Measurements from ENCODE around the gene CENPI. TPM values are rescaled to one million over a fixed set of nuclear protein-coding genes. Genes with fewer than 3 reads are reported as not detected.

Gene CENPI
- total RNA-seq, 1 experiment from 2014 or later = 15.3 TPM

DNA sequence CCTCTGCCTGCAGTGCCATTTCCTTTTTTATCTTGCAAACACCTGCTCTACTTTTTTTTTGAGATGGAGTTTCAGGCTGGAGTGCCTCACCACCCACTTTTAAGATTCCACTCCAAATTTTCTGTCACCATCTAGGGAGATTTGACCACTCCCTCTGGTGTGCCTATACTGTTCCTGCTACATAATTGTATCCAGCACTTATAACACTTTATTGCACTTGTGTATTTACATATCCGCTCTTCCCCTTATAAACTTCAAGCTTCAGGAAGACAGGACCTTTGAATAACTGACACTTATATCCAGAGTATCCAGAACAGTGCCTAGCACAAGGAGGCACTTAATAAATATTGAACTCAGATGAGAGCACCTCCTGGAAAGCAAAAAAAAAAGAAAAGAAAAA, 6.2 kb upstream of the CENPI start:
- DNase-seq (ENCODE audit: low read depth, low spot score) (no peak), ATAC-seq (no peak)
- Histone ChIP-seq H3K4me3 (replicated peaks in 1 of 2; ENCODE audit: low read depth in 1 of 2, low read length in 2 of 2) (no peak overlapping the region), H3K4me1 (ENCODE audit: control insufficient read depth in 1 of 2, insufficient read depth in 2 of 2, low read length in 2 of 2) (no peaks in the 10 kb centered on the region), H3K36me3 (ENCODE audit: control insufficient read depth in 1 of 2, insufficient read depth in 2 of 2, low read length in 2 of 2) (no peaks in the 10 kb centered on the region), H2AFZ (ENCODE audit: low read depth, low read length, poor library complexity, severe bottlenecking) (peak overlapping the region; percentile 9), H3K27ac (ENCODE audit: low read depth, low read length) (no peak overlapping the region), H3K4me2 (ENCODE audit: low read length) (no peak overlapping the region), H3K9me2 (ENCODE audit: insufficient read depth) (no peaks in the 10 kb centered on the region), H3K79me2 (ENCODE audit: insufficient read depth, low read length) (no peaks in the 10 kb centered on the region), H3K27me3 (ENCODE audit: insufficient read depth, low read length) (no peaks in the 10 kb centered on the region), H3K9ac (ENCODE audit: low read length) (no peak overlapping the region), H3K9me3 (ENCODE audit: control insufficient read depth in 1 of 2, insufficient read depth in 1 of 2, low read depth in 1 of 2, low read length in 2 of 2) (no peaks in the 10 kb centered on the region), H4K20me1 (ENCODE audit: insufficient read depth) (no peaks in the 10 kb centered on the region)
- intact Hi-C loops (cut with micrococcal nuclease) = no loop called here
- no TSS peak for BruUV-seq (replicated peaks)
- ChIA-PET POLR2A (interaction anchor here (0.7 kb wide), 1 partner anchor 866 kb away, joined by 3 read pairs; no protein-coding TSS in a partner anchor), CTCF (no interaction called here), RAD21 (ENCODE audit: low non-redundant PET in 1 of 2, low total read pairs in 2 of 2, uncharacterized antibody in 2 of 2, unreplicated experiment in 2 of 2) (no interaction called here)
- TF ChIP-seq SP1 (IDR thresholded peaks at IDR 0.05; ENCODE audit: low read depth) (no peak), EGR1 (IDR thresholded peaks at IDR 0.05; ENCODE audit: low read depth) (no peak), SIN3A (IDR thresholded peaks at IDR 0.05; ENCODE audit: low read depth) (no peak), FOSL1 (IDR thresholded peaks at IDR 0.05; ENCODE audit: low read depth) (no peak), SRF (IDR thresholded peaks at IDR 0.05; ENCODE audit: low read depth) (no peak), EZH2 (IDR thresholded peaks at IDR 0.05) (no peak), POLR2A (IDR thresholded peaks at IDR 0.05; ENCODE audit: borderline replicate concordance, extremely low read depth, insufficient read depth, insufficient read length) (no peak), ELF1 (IDR thresholded peaks at IDR 0.05; ENCODE audit: borderline replicate concordance, low read depth) (no peak), ZBTB33 (IDR thresholded peaks at IDR 0.05; ENCODE audit: extremely low read depth, insufficient replicate concordance, low read length) (no peak), JUND (IDR thresholded peaks at IDR 0.05) (no peak), CBX3 (IDR thresholded peaks at IDR 0.05; ENCODE audit: low read depth) (no peak), RAD21 (IDR thresholded peaks at IDR 0.05; ENCODE audit: low read depth) (no peak), CEBPB (IDR thresholded peaks at IDR 0.05; ENCODE audit: low read depth) (no peak), YY1 (IDR thresholded peaks at IDR 0.05; ENCODE audit: extremely low read depth, insufficient replicate concordance, low read depth, low read length) (no peak), ZNF274 (IDR thresholded peaks at IDR 0.05; ENCODE audit: low read depth, low read length) (no peak)
- TF ChIP-seq, protein P1, sequence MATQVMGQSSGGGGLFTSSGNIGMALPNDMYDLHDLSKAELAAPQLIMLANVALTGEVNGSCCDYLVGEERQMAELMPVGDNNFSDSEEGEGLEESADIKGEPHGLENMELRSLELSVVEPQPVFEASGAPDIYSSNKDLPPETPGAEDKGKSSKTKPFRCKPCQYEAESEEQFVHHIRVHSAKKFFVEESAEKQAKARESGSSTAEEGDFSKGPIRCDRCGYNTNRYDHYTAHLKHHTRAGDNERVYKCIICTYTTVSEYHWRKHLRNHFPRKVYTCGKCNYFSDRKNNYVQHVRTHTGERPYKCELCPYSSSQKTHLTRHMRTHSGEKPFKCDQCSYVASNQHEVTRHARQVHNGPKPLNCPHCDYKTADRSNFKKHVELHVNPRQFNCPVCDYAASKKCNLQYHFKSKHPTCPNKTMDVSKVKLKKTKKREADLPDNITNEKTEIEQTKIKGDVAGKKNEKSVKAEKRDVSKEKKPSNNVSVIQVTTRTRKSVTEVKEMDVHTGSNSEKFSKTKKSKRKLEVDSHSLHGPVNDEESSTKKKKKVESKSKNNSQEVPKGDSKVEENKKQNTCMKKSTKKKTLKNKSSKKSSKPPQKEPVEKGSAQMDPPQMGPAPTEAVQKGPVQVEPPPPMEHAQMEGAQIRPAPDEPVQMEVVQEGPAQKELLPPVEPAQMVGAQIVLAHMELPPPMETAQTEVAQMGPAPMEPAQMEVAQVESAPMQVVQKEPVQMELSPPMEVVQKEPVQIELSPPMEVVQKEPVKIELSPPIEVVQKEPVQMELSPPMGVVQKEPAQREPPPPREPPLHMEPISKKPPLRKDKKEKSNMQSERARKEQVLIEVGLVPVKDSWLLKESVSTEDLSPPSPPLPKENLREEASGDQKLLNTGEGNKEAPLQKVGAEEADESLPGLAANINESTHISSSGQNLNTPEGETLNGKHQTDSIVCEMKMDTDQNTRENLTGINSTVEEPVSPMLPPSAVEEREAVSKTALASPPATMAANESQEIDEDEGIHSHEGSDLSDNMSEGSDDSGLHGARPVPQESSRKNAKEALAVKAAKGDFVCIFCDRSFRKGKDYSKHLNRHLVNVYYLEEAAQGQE (IDR thresholded peaks at IDR 0.05; ENCODE audit: low read depth) = no peak
- TF ChIP-seq, protein P2, sequence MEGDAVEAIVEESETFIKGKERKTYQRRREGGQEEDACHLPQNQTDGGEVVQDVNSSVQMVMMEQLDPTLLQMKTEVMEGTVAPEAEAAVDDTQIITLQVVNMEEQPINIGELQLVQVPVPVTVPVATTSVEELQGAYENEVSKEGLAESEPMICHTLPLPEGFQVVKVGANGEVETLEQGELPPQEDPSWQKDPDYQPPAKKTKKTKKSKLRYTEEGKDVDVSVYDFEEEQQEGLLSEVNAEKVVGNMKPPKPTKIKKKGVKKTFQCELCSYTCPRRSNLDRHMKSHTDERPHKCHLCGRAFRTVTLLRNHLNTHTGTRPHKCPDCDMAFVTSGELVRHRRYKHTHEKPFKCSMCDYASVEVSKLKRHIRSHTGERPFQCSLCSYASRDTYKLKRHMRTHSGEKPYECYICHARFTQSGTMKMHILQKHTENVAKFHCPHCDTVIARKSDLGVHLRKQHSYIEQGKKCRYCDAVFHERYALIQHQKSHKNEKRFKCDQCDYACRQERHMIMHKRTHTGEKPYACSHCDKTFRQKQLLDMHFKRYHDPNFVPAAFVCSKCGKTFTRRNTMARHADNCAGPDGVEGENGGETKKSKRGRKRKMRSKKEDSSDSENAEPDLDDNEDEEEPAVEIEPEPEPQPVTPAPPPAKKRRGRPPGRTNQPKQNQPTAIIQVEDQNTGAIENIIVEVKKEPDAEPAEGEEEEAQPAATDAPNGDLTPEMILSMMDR (IDR thresholded peaks at IDR 0.05 in 2 of 3, conservative IDR thresholded peaks at IDR 0.05 in 1 of 3; ENCODE audit: borderline replicate concordance in 1 of 3, insufficient read depth in 1 of 3, low read depth in 2 of 3, low read length in 2 of 3) = no peak
- TF ChIP-seq, protein P3, sequence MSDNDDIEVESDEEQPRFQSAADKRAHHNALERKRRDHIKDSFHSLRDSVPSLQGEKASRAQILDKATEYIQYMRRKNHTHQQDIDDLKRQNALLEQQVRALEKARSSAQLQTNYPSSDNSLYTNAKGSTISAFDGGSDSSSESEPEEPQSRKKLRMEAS (IDR thresholded peaks at IDR 0.05) = no peak

Data from HCT116 (cell line).